Spleen (tissue), 7 donors: Measurements from ENCODE around the gene FBP2.

Source experiments
- POLR2A ChIP-seq, 3 donors: fragments of 450-650 bp; IDR thresholded peaks; one replicate each; pipeline ENCODE4 v1.5.1; 2017; ENCODE audit warnings: antibody characterized with exemption in 3 of 3, mild to moderate bottlenecking in 1 of 3
- POLR2AphosphoS5 ChIP-seq, 3 donors: sonication (generic); formaldehyde crosslinking; IDR thresholded peaks; one replicate each; pipeline ENCODE4 v1.5.1; 2017; ENCODE audit warnings: antibody characterized with exemption in 3 of 3
- TF ChIP-seq, protein P1 (sequence below), 11 experiments: fragments of 200-600 bp in 7 of 11; fragments of 450-650 bp in 4 of 11; sonication (generic) in 4 of 11; IDR thresholded peaks in 8 of 11; conservative IDR thresholded peaks in 3 of 11; 1 replicate in 7 of 11; 2 replicates in 4 of 11; pipeline versions ENCODE4 v1.4.0 to v1.8.0; 2016 to 2021; ENCODE audit warnings: antibody characterized with exemption in 11 of 11, inconsistent platforms in 4 of 11, mild to moderate bottlenecking in 1 of 11
- donor health status: DM: no; HTN: no; CAD: no; lungs with moderate emphysema.
- donor health status: DM: no; HTN: no; CAD: no.
- donor health status: DM: no; HTN: no; CAD: no.

GRCh38 chr9:94622087-94622800, 28.6 kb upstream of the FBP2 start:
- TF ChIP-seq, protein P1, sequence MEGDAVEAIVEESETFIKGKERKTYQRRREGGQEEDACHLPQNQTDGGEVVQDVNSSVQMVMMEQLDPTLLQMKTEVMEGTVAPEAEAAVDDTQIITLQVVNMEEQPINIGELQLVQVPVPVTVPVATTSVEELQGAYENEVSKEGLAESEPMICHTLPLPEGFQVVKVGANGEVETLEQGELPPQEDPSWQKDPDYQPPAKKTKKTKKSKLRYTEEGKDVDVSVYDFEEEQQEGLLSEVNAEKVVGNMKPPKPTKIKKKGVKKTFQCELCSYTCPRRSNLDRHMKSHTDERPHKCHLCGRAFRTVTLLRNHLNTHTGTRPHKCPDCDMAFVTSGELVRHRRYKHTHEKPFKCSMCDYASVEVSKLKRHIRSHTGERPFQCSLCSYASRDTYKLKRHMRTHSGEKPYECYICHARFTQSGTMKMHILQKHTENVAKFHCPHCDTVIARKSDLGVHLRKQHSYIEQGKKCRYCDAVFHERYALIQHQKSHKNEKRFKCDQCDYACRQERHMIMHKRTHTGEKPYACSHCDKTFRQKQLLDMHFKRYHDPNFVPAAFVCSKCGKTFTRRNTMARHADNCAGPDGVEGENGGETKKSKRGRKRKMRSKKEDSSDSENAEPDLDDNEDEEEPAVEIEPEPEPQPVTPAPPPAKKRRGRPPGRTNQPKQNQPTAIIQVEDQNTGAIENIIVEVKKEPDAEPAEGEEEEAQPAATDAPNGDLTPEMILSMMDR (IDR thresholded peaks at IDR 0.05 in 8 of 11, conservative IDR thresholded peaks at IDR 0.05 in 3 of 11): no peak
- no peak for TF ChIP-seq POLR2A (IDR thresholded peaks at IDR 0.05)
- no peak for TF ChIP-seq POLR2AphosphoS5 (IDR thresholded peaks at IDR 0.05)
